ENCODE measurements around the gene SLC2A6.

GRCh38 chr9:133470988-133471387 lies 7.9 kb downstream of the SLC2A6 start:
- TF ChIP-seq CTCF (IDR thresholded peaks at IDR 0.05): no peak
- TF ChIP-seq POLR2A (IDR thresholded peaks at IDR 0.05): no peak
